Stimulated activated CD8-positive, alpha-beta memory T cell treated with anti-CD3 and anti-CD28 coated beads, Interleukin-15, amount 100 ng/mL, for 4 hours (primary cell): Measurements from ENCODE around the gene RNASE3.
"Not testable (repeated sequence)": the region's sequence is repeated elsewhere in the genome, so short reads cannot be mapped to it uniquely, and the experiment has no call there.

Experiments used
- DNase-seq, 2 donors: peaks; one replicate each; pipeline ENCODE4 v3.0.0-alpha.2; 2020; ENCODE audit warnings: low read depth in 2 of 2

Gene RNASE3

GRCh38 chr14:20891126-20891825 is at the start of gene RNASE3:
Gene RNASE3 (plus strand): TSS chr14:20891385. CDS start chr14:20891687, 302 bp downstream.
- not testable (repeated sequence) for DNase-seq

DNA sequence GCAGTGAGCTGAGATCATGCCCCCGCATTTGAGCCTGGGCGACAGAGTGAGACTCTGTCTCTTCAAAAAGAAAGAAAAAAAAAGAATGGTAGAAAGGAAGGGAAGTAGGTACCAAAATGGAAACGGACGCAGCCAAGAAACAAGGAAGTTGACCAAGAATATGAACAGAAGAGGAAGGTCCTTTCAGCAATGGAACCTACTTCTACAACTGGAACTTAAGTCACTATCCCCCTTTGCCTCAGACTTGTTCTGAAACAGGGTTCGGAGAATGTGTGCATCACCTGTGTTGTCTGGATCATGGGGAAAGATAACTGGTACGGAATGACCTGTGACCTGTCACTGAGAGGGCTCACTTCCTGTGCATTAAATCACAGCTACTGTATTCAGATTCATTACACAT is 44.6 kb upstream of the RNASE3 start:
- DNase-seq, result no peak

- no peak for DNase-seq
Observed at GRCh38 chr14:20848316-20848954, 42.8 kb upstream of the RNASE3 start.

- no peak for DNase-seq
Observed at GRCh38 chr14:20848955-20849570, 42.1 kb upstream of the RNASE3 start.

GRCh38 chr14:20853042-20853441 is 38.1 kb upstream of the RNASE3 start:
- no peak for DNase-seq

DNA sequence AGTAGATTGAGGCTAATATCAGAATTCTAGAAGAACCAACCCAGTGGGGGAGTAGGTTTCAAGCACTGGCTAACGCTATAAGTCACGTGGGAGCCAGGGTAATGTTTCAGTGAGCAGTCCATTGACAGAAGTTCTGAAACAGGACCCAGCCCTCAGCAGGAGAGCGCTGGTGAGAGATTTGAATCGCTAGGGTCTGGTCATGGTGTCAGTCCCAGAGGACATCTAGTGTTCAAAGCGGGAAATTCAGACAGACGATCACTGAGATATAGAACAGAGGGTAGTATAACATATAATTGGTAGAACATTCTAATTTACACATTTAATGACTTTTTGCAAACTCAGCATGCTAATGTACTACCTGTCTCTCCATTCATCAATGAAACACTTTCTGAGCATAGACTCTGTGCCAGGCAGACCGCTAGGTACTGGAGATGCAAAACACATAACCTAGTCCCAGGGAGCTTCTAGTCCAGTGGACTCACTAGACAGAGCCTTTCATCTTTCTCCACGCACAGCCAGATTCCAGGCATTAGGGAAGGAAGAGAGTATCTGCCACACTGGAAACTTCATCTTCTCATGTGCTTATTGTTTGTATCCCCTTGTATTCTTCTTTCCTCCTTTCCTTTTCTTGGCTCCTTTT is 35.4 kb upstream of the RNASE3 start:
- DNase-seq, result no peak

GRCh38 chr14:20857207-20857606 is 34.0 kb upstream of the RNASE3 start:
- DNase-seq, result no peak

GRCh38 chr14:20857630-20858261 is 33.4 kb upstream of the RNASE3 start:
- peak; percentile 23 to 41 for DNase-seq

DNA sequence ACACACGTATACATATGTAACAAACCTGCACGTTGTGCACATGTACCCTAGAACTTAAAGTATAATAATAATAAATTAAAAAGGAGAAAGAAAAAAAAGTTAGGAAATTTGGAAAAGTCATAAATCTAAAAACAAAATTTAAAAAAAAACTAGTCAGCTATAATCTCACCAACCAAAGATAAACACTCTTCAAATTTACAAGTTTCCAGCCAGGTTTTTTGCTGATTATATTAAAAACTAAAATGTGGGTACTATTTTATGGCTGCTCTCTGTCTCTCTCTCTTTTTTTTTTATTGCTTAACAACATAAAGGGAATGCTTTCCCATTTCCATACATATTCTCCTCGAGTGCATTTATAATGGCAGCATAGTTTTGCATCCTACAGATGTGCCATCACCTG is 25.0 kb upstream of the RNASE3 start:
- no peak for DNase-seq

GRCh38 chr14:20866963-20867362 is 24.2 kb upstream of the RNASE3 start:
- no peak for DNase-seq

- peak; percentile 23 to 46 for DNase-seq
Observed at GRCh38 chr14:20873370-20874177, 17.6 kb upstream of the RNASE3 start.

DNA sequence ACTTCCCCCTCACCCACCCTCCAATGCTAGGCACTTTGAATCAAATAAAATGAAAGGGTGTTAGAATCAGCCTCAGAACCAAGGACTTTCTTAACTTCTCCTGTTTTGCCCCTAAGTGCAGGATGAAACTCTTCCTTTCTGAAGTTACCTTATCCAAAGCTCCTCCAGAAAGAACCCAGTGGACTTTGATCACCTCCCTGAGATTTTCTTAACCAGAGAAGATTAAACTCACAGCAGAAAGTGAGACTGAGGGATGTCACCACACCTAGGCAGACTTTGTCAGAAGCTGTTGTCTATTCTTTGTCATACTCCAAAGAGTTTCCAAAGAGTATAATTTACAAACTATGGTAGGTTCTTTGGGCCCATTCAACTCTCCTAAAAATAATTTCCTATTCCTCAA is 14.2 kb upstream of the RNASE3 start:
- no peak for DNase-seq

DNA sequence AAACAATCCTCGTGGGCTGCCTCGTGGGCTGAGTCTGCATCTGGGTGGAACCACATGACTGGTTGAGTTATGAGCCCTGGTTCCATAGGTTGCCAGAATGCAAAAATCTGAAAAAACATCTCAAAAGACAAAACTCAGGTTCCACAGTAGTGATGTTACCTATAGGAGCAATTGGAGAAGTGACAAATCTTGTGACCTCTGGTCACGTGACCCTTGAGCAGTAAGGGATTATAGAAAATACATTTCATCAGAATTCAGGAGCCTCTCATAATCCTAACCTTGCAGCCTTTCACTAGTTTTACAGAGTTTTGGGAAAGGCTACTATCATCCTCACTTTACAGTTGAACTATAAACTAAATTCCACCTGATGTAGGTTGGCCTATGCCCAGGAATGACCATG is 12.5 kb upstream of the RNASE3 start:
- no peak for DNase-seq

- DNase-seq, result not testable (repeated sequence)
Observed at GRCh38 chr14:20881229-20881628, 10.0 kb upstream of the RNASE3 start.

GRCh38 chr14:20882787-20883186 is 8.4 kb upstream of the RNASE3 start:
- not testable (repeated sequence) for DNase-seq

DNA sequence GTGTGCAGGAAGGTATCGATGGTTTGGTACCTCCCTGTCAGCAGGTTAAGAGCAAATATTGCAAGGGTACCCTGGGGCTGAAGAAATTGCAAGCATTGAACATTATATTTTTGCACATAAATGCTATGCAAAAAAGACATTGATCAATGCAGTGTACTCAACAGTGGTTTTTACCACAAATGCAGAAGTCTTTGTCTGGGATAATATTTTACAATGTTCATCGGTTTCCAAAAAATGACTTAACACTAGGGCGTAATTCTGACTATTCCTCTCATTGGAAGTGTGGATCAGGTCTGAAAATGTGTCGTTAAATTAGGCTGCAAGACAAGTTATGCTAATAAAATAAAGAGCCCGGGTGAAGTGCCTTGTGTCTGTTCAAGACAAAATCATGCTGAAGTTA is 2.8 kb upstream of the RNASE3 start:
- not testable (repeated sequence) for DNase-seq

DNA sequence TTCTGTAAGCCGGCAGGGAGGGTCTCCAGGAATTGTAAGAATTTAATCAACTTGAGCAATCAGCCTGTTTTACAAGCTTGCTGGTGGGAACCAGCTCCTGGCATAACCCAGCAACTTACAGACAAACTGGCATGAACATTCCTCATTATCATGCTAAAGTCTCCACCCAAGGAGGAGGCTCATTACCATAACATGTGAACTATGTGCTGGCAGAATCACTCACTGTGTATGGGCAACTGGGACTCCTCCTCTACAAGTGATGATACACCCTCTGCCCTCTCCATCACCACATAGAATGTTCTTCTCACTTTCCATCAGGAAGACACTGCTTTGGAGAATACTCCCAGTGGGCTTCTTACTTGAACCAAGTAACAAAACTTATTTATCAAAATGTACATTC is 4.1 kb downstream of the RNASE3 start:
- DNase-seq, result not testable (repeated sequence)

DNA sequence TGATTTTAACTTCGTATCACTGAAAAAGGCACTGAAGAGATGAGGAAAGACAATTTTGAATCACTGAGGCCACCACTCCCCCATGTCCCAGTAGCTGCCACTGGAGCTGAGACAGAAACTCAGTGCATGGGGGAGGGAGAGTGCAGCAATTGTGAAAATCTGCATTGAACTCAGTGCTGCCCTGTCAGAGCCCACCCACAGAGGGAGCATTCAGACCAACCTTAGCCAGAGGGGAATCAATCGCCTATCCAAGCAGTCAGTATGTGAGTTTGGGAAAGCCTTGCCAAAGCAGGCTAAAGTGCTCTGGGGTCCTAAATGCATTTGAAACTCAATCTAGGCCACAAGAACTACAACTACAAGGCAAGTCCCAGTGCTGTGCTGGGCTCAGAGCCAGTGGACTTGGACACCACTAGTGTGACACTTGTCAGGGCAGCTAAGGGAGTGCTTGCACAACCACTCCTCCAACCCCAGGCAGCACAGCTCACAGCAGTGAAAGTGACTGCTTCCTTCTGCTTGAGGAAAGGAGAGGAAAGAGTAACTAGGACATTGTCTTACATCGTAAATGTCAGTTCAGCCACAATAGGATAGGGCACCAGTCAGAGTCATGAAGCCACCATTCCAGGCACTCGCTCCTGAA is 13.3 kb downstream of the RNASE3 start:
- no peak for DNase-seq

DNA sequence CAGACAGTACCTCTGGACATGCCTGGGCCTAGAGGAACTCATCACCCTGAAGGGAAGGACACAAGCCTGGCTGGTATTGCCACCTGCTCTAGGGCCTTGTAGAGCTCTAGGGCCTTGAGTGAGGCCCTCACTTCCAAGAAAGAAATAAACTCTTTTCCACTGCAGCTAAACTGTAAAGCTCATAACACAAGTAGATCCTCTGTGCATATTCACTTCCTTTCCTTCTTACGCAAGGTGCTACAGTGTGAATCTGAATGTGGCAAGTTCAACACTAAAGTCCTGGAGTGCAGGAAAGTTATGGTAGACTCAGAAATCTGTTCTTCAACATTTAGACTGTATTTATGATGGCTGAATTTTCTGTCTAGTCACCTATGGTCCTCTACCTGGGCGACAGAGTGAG is 14.5 kb downstream of the RNASE3 start:
- no peak for DNase-seq

DNA sequence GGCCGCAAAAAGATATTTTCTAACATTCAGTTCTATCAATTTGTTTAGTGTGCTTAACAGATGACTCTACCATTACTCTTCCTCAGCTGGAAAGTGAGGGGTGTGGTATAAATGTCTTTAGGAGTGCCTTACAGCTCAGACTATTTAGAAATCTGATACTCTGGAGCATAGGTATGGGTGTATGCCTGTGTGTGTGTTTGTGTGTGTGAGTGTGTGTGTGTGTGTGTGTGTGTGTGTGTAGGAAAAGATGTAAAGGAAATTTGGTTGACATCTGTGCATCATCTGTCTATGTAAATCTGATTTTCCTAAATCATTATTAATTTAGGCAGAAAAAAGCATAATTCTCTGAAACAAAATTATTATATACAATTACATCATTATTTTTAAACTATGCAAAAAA is 16.0 kb downstream of the RNASE3 start:
- DNase-seq, result no peak

DNA sequence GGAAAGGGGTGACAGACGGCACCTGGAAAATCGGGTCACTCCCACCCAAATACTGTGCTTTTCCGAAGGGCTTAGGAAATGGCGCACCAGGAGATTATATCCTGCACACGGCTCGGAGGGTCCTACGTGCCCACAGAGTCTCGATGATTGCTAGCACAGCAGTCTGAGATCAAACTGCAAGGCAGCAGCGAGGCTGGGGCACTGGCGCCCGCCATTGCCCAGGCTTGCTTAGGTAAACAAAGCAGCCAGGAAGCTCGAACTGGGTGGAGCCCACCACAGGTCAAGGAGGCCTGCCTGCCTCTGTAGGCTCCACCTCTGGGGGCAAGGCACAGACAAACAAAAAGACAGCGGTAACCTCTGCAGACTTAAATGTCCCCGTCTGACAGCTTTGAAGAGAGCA is 19.6 kb downstream of the RNASE3 start:
- DNase-seq, result not testable (repeated sequence)
